ENCODE data around the gene APH1A. TPM values are rescaled to one million over a fixed set of nuclear protein-coding genes. Genes with fewer than 3 reads are reported as not detected.
"Not testable (repeated sequence)": the region's sequence is repeated elsewhere in the genome, so short reads cannot be mapped to it uniquely, and the experiment has no call there.

The APH1A gene
- total RNA-seq, 4 donors from 2014 or later, result 114 to 133 (median 116) TPM

GRCh38 chr1:150225546-150225945 is 43.3 kb downstream of the APH1A start:
- no peak for TF ChIP-seq POLR2A (IDR thresholded peaks at IDR 0.05)
- TF ChIP-seq CTCF (IDR thresholded peaks at IDR 0.05), result no peak
- Histone ChIP-seq H3K27ac (no peak overlapping the region), H3K4me1 (no peaks in the 10 kb centered on the region), H3K9me3 (no peaks in the 10 kb centered on the region), H3K27me3 (no peaks in the 10 kb centered on the region), H3K4me3 (replicated peaks in 1 of 3) (no peak overlapping the region), H3K36me3 (peaks cover 20 to 26% of the 10 kb centered on the region in 2 donors)
- WGBS, 2 donors, result 97 to 100% methylated on average over 1 of the region's 1 CpG
- DNase-seq, result no peak
- intact Hi-C loops (cut with DNase I), result no loop called here

GRCh38 chr1:150224983-150225382 is 43.8 kb downstream of the APH1A start:
- Histone ChIP-seq H3K36me3 (peaks cover 20 to 26% of the 10 kb centered on the region in 2 donors), H3K27ac (no peak overlapping the region), H3K4me3 (replicated peaks in 1 of 3) (no peak overlapping the region), H3K9me3 (no peaks in the 10 kb centered on the region), H3K4me1 (no peaks in the 10 kb centered on the region), H3K27me3 (no peaks in the 10 kb centered on the region)
- intact Hi-C loops (cut with DNase I), result no loop called here
- no peak for DNase-seq
- TF ChIP-seq CTCF (IDR thresholded peaks at IDR 0.05) (no peak), POLR2A (IDR thresholded peaks at IDR 0.05) (no peak)
- WGBS, 2 donors, result 90 to 94% methylated on average over 1 of the region's 1 CpG

DNA sequence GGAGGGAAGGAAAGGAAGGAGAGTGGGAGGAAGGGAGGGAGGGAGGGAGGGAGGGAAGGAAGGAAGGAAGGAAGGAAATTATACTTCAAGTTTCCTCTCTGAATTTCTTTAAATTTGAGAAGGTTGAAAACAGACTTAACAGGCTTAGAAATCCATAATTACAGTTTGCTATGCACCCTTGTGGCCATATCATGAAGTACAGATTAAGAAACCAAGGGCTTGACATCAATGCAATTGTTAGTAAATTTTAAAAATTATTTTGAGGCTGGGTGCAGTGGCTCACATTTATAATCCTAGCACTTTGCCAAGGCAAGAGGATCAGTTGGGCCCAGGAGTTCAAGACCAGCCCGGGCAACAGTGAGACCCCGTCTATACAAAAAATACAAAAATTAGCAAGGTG is 47.3 kb downstream of the APH1A start:
- 94 to 95% methylated on average over 2 of the region's 2 CpGs for WGBS, 2 donors
- Histone ChIP-seq H3K9me3 (no peaks in the 10 kb centered on the region), H3K4me3 (replicated peaks in 1 of 3) (no peak overlapping the region), H3K4me1 (no peaks in the 10 kb centered on the region), H3K36me3 (peaks cover 15 to 26% of the 10 kb centered on the region in 2 donors), H3K27ac (no peak overlapping the region), H3K27me3 (no peaks in the 10 kb centered on the region)
- no peak for TF ChIP-seq POLR2A (IDR thresholded peaks at IDR 0.05)
- peak in 4 of 6 experiments; percentile 14 to 50 (median 17) for TF ChIP-seq CTCF (IDR thresholded peaks at IDR 0.05)
- DNase-seq, result no peak
- intact Hi-C loops (cut with DNase I), result no loop called here

GRCh38 chr1:150215855-150216254 is 53.0 kb downstream of the APH1A start:
- not testable (repeated sequence) for H3K27me3 ChIP-seq, DNase-seq
- 95% methylated on average over 6 of the region's 6 CpGs for WGBS, 2 donors

More at GRCh38 chr1:150215855-150216254, 53.0 kb downstream of the APH1A start:
- H3K9me3 ChIP-seq; H3K27ac ChIP-seq; intact Hi-C loops (cut with DNase I); H3K4me3 ChIP-seq (replicated peaks in 1 of 3); H3K36me3 ChIP-seq; H3K4me1 ChIP-seq: not testable (repeated sequence)

Small RNA genes lying within 50 kb of the gene (small RNA-seq; reads per million reads assigned to genes)
- gene RNU2-17P, result not detected

Other genes with a start within 250 kb of the APH1A start
- gene VPS45, start 201.2 kb downstream of the APH1A start, total RNA-seq, result 10 to 100 TPM; 50.3 to 64.3 (median 57.1) TPM
- 10 to 100 TPM in 2 of 4 donors, 1 to 10 TPM in 2; 5.2 to 23.1 (median 14.2) TPM for gene PLEKHO1, start 119.1 kb downstream of the APH1A start, total RNA-seq
- gene ANP32E, start 32.9 kb downstream of the APH1A start, total RNA-seq, result 10 to 100 TPM; 19.3 to 25.8 (median 24.5) TPM
- under 1 TPM in 2 of 4 donors, not detected in 2; 0.22 to 0.27 TPM for gene CA14, start 11.2 kb downstream of the APH1A start, total RNA-seq
- 10 to 100 TPM in 1 of 4 donors, 1 to 10 TPM in 3; 2.7 to 11.7 (median 4.3) TPM for gene C1orf54, start 3.8 kb upstream of the APH1A start, total RNA-seq
- 1 to 10 TPM; 2.9 to 7.9 (median 5.4) TPM for gene CIART, start 13.5 kb upstream of the APH1A start, total RNA-seq
- 10 to 100 TPM; 27.4 to 61.0 (median 48.6) TPM for gene MRPS21, start 24.8 kb upstream of the APH1A start, total RNA-seq
- gene PRPF3, start 52.5 kb upstream of the APH1A start, total RNA-seq, result 10 to 100 TPM; 61.3 to 96.9 (median 68.1) TPM
- 10 to 100 TPM; 26.1 to 39.9 (median 31.6) TPM for gene RPRD2, start 95.1 kb upstream of the APH1A start, total RNA-seq
- gene TARS2, start 218.4 kb upstream of the APH1A start, total RNA-seq, result 10 to 100 TPM; 13.8 to 18.2 (median 14.8) TPM
- 10 to 100 TPM in 1 of 4 donors, 1 to 10 TPM in 3; 4.2 to 11.3 (median 7.0) TPM for gene ECM1, start 239.1 kb upstream of the APH1A start, total RNA-seq
- not detected for gene FALEC, start 246.7 kb upstream of the APH1A start, total RNA-seq

All from thyroid gland (tissue), 4 donors.